HG03103 (cell line): Measurements from ENCODE around the gene PRSS35.
"Not testable (repeated sequence)": the region's sequence is repeated elsewhere in the genome, so short reads cannot be mapped to it uniquely, and the experiment has no call there.

Experiments
- ATAC-seq: cut with Tn5 transposase; IDR thresholded peaks from one replicate; pipeline ENCODE4 v1.9.1; 2021; ENCODE audit warnings: low read depth; ENCODE audit not compliant: unreplicated experiment

The PRSS35 gene

DNA sequence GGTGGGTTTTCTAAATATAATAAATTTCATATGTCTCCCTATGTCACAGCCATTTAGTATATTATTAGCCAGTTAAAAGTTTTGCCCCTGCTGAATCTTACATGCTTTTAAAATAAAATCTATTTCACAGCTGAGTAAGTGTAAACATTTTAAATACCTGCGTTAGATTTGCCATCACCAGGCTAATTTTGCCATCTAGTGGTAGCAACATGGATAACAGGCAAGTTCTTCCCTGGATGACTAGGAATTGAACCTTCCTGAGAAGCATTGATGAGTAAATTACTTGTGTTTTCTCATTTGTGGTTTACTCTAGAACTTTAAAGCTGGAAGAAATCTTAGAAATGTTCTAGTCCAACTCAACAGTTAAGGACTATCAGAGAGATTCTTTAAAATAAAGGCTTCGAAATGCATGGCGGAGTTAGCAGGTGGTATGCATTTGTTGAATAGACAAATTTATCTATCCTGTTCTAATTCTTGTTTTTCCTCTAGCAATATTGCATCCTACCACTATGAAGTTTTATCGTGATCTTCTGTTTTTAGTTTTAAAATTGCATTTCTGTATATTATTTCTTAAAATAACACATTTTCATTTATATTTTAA lies 2.6 kb downstream of the PRSS35 start:
- ATAC-seq, result peak; percentile 53

DNA sequence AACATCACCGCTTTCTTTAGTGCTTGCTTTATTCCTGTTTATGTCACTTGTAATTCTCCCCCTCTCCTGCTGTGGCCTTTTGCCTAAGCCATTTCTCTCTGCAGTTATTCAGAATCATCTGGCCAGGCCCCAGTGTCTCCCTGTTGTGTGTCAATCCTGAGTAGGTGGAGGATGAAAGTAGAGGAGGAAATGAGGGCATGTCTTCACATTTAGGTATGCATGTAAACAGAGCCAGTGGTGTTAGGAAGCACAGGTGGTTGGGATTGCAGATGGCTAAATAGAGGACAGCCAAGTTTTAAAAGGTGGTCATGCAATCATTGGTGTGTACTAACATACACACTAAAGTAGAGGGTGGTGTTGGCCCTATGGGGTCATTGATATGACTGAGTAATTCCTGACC lies 5.2 kb downstream of the PRSS35 start:
- no peak for ATAC-seq

DNA sequence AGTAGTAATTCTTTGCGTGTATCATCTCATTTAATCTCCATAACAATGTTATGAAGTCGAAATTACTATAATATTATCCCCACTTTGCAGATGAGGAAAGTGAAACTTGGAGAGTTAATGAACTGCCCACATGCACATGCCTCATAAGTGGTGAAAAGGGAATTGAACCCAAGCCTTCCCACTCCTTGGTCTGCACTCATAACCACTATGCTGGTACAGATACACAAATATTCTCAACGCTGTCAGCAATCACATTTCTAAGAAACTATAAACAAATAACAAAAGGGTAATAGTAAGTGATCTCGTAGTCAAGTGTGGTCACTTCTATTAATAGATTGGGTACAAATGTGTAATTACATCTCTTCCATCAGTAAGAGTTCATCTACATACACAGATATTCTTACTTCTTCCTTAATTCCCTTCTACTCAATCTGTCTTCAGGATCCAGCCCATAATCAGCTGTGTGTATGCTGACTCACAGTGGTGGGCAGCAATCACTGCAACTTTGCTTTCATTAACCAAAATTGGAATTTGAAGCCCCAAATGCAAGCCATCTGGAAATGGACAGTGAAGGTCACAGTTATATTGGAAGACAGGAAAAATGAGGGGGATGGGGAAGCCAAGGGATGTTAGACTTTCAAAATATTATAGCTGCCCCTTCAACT lies 6.6 kb downstream of the PRSS35 start:
- no peak for ATAC-seq

DNA sequence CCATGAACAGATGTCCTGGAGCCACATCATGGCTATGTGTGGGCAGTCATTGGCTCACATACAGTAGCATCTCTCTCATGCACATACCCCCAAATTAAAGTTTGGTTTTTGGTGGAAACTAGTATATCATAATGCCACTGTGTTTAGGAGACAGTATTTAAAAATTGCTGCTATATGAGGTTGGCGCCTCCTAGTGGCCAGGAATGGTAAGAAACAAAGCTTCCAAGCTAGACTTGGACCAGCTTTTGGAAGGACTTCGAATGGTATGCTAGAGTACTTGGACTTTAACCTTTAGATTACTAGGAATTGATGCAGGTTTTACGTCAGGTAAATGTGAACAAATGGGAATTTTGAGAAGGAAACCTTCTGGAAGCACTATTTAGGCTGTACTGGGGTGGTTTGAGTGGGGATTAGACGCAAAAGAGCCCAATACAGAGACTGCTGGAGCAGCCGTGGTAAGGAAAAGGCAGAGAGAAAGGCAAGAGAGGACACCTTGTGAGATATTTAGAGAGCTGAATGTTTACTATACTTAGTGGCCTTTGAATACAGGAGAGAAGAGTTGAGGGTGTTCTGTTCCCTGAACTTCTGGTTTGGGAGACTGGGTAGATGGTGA lies 23.8 kb downstream of the PRSS35 start:
- ATAC-seq, result peak; percentile 86

DNA sequence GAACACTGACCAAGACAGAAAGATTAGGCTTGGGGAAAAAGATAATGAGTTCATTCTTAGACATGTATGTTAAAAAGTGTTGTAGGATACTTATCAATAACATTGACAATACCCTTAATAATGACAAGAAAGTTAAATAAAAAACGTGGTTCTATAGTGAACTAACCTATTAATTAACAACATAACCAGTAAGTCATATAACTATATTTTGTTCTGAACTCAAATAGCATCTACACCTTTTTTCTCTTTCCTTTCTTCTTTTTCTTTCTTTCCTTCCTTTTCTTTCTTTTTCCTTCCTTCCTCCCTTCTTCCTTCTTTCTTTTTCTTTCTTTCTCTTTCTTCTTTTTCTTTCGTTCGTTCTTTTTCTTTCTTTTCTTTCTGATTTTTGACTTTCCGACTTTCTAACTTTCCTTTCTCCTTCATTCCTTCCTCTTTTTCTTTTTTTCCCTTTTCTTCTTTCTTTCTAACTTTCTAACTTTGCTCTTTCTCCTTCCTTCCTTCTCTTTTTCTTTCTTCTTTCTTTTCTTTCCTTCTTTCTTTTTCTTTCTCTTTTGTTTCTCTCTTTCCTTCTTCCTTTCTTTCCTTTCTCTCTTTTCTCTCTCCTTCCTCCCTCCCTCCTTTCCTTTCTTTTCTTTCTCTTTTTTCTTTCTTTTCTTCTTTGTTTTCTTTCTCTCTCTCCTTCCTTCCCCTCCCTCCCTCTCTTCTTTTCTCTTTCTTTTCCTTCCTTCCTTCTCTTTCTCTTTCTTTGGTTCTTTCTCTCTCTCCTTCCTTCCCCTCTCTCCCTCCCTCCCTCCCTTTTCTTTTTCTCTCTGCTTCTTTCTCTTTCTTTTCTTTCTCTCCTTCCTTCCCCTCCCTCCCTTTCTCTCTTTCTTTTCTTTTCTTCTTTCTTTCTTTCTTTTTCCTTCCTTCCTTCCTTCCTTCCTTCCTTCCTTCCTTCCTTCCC lies 24.6 kb downstream of the PRSS35 start:
- no peak for ATAC-seq

DNA sequence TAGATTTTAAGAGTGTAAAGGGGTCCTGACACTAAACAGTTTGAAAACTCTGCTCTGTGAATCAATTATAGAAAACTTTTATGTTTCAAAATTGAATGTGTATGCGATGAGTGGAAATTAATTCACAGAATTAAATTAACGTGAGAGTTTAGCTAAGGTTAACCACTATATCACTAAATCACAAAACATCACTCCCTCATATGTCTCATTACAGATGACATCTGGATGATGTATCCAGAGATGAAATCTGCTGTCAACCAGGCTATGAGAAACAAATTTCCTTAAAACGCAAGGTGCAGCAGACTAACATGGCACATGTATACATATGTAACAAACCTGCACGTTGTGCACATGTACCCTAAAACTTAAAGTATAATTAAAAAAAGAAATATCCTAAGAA lies 27.3 kb downstream of the PRSS35 start:
- ATAC-seq, result no peak

DNA sequence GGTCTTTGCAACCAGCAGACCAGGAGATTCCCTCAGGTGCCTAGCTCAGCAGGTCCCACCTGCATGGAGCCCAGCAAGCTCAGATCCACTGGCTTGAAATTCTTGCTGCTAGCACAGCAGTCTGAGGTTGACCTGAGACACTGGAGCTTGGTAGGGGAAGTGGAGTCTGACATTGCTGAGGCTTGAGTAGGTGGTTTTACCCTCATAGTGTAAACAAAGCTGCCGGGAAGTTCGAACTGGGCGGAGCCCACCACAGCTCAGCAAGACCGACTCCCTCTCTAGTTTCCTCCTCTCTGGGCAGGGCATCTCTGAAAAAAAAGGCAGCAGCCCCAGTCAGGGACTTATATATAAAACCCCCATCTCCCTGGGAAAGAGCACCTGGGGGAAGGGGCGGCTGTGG lies 34.3 kb downstream of the PRSS35 start:
- no peak for ATAC-seq

DNA sequence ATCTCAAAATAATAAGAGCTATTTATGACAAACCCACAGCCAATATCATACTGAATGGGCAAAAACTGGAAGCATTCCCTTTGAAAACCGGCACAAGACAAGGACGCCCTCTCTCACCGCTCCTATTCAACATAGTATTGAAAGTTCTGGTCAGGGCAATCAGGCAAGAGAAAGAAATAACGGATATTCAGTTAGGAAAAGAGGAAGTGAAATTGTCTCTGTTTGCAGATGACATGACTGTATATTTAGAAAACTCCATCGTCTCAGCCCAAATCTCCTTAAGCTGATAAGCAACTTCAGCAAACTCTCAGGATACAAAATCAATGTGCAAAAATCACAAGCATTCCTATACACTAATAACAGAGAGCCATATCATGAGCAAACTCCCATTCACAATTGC lies 38.1 kb downstream of the PRSS35 start:
- ATAC-seq, result not testable (repeated sequence)

DNA sequence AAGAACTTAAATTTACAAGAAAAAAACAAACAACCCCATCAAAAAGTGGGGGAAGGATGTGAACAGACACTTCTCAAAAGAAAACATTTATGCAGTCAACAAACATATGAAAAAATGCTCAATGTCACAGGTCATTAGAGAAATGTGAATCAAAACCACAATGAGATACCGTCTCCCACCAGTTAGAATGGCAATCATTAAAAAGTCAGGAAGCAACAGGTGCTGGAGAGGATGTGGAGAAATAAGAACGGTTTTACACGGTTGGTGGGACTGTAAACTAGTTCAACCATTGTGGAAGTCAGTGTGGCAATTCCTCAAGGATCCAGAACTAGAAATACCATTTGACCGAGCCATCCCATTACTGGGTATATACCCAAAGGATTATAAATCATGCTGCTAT lies 39.4 kb downstream of the PRSS35 start:
- not testable (repeated sequence) for ATAC-seq

DNA sequence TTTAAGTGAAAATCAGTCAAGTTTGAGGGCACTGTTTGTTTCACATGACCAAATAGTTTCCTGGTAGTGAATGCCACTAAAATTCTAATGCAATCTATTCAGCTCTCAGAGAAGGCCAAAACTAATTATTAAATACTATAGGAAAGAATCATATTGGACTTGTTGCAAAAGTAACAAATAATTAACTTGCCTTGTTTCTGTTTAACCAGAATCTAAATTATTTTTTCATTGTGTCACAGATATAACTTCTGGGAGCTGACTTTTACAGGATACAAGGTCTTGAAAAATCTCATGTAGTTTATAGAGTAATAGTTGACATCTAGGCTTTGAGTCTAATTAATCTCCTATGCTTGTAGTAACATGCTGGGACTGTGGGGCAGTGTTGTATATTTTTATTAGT lies 44.5 kb downstream of the PRSS35 start:
- no peak for ATAC-seq

DNA sequence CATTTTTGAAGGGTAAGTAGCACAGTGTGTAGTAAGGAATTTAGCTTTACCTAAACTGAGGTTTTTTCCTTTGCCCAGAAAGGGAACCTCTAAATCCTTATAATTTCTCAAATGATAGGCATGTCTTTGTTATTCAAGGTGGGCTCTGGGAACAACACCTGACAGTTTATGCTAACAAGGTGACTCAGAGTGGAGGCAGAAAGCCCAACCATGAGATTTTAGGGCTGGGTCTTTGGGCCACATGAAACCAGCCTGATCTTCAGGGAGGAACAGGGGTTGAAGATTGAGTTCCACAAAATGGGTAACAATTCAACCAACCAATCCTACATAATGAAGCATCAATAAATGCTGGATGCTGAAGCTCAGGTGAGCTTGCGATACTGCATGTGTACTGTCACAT lies 46.6 kb downstream of the PRSS35 start:
- no peak for ATAC-seq

DNA sequence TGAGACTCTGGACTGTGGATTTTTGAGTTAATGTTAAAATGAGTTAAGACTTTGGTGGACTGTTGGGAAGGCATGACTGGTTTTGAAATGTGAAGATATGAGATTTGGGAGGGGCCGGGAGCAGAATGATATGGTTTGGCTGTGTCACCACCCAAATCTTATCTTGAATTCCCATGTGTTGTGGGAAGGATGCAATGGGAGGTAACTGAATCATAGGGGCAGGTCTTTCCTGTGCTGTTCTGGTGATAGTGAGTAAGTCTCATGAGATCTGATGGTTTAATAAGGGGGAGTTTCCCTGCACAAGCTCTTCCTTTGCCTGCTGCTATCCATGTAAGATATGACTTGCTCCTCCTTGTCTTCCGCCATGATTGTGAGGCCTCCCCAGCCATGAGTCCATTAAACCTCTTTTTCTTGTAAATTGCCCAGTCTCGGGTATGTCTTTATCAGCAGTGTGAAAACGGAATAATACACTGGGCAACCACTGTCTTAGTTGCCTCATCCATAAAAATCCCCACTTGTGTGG lies 59.4 kb downstream of the PRSS35 start:
- not testable (repeated sequence) for ATAC-seq

DNA sequence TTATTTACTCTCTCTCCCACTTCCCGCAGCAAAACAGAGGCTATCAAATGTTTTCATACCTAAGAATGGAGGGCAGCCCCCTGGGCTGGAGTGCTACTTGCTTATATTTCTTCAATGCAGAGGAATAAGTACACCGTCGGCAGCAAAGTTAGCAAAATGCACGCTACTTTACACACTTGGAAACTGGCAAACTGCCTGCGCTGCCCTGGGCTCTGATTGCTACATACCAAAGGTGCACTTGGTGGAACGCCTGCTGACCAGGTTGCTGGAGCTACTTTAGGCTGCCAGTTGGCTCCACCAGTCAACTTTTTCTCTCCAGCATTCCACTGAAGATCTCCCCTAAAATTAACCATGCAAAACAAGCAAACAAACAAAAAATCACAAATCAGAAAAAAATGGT lies 62.4 kb downstream of the PRSS35 start:
- ATAC-seq, result no peak
